Mesothelial cell of epicardium (in vitro differentiated cells): Measurements from ENCODE around the gene RYR3. TPM values are rescaled to one million over a fixed set of nuclear protein-coding genes. Genes with fewer than 3 reads are reported as not detected.

Experiments used
- DNase-seq, 2 experiments: peaks; one replicate each; pipeline ENCODE4 v3.0.0; 2021; ENCODE audit warnings: low spot score in 2 of 2; ENCODE audit not compliant: unreplicated experiment in 2 of 2
- H3K27ac Mint-ChIP-seq: 2 replicates; pipeline ENCODE4 v1.8.0; 2021; ENCODE audit warnings: mixed read lengths
- H3K27me3 Mint-ChIP-seq: 2 replicates; pipeline ENCODE4 v1.8.0; 2021; ENCODE audit warnings: low read depth, mixed read lengths
- H3K36me3 Mint-ChIP-seq: 2 replicates; pipeline ENCODE4 v1.8.0; 2021; ENCODE audit warnings: mixed read lengths
- H3K4me1 Mint-ChIP-seq: 2 replicates; pipeline ENCODE4 v1.8.0; 2021; ENCODE audit warnings: mixed read lengths
- H3K4me3 Mint-ChIP-seq: 2 replicates; pipeline ENCODE4 v1.8.0; 2021; ENCODE audit warnings: mild to moderate bottlenecking, moderate library complexity, mixed read lengths
- H3K9me3 Mint-ChIP-seq: 2 replicates; pipeline ENCODE4 v1.8.0; 2021; ENCODE audit warnings: mixed read lengths
- total RNA-seq: library from RNA; stranded (reverse); gene quantifications from 3 replicates; pipeline ENCODE4 v1.2.1, GENCODE V29; 2021
- TF ChIP-seq, protein P1 (sequence below): fragments of 200-600 bp; sonication (generic); IDR thresholded peaks from one replicate; pipeline ENCODE4 v1.5.0; 2021; ENCODE audit warnings: antibody characterized with exemption; ENCODE audit not compliant: unreplicated experiment

The RYR3 gene
- total RNA-seq, 1 donor from 2014 or later: 3.8 TPM

DNA sequence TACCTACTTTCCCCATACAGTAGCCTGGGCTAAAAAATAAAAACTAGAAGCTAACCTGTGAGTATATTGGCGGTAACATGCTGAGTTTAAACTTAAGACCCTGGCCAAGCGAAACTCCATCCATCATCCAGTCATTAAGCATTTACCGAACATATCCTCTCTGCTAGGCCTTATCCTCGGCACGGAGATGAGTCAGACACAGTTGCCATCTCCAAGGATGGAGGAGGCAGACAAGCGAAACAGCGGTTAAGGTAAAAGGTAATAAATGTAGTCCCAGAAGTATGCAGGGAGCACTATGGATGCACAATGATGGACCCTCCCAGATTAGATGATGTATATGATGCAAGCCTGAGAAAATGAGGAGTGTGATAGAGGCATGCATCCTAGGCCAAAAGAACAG is 143.6 kb downstream of the RYR3 start:
- Mint-ChIP-seq H3K36me3 (no peaks in the 10 kb centered on the region), H3K4me1 (peaks cover 54% of the 10 kb centered on the region), H3K9me3 (peaks cover 3% of the 10 kb centered on the region), H3K4me3 (no peak overlapping the region), H3K27ac (no peak overlapping the region), H3K27me3 (no peaks in the 10 kb centered on the region)
- TF ChIP-seq, protein P1, sequence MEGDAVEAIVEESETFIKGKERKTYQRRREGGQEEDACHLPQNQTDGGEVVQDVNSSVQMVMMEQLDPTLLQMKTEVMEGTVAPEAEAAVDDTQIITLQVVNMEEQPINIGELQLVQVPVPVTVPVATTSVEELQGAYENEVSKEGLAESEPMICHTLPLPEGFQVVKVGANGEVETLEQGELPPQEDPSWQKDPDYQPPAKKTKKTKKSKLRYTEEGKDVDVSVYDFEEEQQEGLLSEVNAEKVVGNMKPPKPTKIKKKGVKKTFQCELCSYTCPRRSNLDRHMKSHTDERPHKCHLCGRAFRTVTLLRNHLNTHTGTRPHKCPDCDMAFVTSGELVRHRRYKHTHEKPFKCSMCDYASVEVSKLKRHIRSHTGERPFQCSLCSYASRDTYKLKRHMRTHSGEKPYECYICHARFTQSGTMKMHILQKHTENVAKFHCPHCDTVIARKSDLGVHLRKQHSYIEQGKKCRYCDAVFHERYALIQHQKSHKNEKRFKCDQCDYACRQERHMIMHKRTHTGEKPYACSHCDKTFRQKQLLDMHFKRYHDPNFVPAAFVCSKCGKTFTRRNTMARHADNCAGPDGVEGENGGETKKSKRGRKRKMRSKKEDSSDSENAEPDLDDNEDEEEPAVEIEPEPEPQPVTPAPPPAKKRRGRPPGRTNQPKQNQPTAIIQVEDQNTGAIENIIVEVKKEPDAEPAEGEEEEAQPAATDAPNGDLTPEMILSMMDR: no peak
- no peak for DNase-seq

DNA sequence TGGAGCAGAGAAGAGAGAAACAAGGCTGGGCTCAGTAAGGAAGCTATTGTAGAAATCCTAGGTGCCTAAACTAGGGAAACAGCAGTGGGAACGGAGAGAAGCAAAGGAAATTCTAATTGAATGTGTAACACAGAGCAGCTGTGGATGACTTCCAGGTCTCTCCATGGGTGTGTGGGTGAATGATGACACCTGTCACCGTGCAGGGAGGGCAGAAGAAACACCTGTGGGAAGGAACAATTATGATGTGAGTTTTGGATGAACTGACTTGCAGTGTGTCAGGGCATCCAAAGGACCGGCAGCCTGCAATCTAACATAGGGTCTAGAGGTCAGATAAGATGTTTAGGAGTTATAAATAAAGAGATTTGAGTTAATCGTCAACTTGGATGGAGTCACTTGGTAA is 144.2 kb downstream of the RYR3 start:
- Mint-ChIP-seq H3K4me1 (peaks cover 54% of the 10 kb centered on the region), H3K36me3 (no peaks in the 10 kb centered on the region), H3K27ac (no peak overlapping the region), H3K27me3 (no peaks in the 10 kb centered on the region), H3K4me3 (no peak overlapping the region), H3K9me3 (peaks cover 3% of the 10 kb centered on the region)
- TF ChIP-seq, protein P1: no peak
- no peak for DNase-seq

DNA sequence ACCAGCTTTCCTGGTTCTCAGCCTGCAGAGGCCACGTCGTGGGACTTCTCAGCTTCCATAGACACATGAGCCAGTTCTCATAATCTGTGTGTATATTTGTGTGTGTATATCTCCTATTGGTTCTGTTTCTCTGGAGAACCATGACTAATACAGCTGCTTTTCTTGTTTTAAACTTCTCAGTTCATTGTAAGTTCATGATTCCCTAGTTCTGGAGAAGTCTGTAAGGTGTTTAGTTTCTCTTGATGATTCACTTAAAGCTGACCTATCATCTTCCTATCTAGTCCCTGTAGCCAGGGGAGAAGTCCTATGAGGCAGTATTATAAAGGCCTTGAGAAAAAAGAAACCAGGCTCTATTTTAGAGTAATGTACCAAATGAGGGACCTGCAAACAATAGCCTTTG is 147.7 kb downstream of the RYR3 start:
- TF ChIP-seq, protein P1: no peak
- no peak for DNase-seq
- Mint-ChIP-seq H3K4me3 (no peak overlapping the region), H3K4me1 (peaks cover 37% of the 10 kb centered on the region), H3K36me3 (no peaks in the 10 kb centered on the region), H3K9me3 (peaks cover 3% of the 10 kb centered on the region), H3K27ac (no peak overlapping the region), H3K27me3 (no peaks in the 10 kb centered on the region)

DNA sequence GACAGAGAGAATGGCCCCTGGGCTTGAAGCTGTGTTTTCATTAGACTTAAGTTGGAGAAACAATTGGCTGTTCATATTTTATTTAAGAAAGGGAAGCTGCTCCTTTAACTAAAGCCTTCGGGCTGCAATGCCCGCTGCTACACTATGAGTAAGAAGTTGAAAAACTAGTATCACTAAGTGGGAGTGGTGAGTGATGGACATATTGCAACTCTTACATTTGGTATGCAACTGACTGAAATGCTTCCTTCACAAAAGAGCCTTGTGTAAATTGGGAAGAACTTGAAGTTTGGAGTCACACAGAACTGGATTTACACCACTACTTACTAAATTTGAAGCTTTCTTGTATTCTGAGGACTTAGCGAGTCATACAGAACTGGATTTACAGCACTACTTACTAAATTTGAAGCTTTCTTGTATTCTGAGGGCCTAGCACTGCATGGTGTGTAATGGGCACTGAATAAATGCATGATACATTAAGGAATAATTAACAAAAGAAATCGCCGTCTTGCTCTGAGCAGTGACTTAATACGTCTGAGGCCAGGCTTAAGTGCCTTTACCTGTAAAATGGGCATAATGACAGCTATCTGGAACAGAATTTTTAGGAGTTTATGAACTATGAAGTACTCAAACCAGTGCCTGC is 149.5 kb downstream of the RYR3 start:
- Mint-ChIP-seq H3K36me3 (no peaks in the 10 kb centered on the region), H3K9me3 (peaks cover 3% of the 10 kb centered on the region), H3K4me3 (no peak overlapping the region), H3K4me1 (peaks cover 21% of the 10 kb centered on the region), H3K27ac (peak overlapping the region; percentile 51), H3K27me3 (no peaks in the 10 kb centered on the region)
- TF ChIP-seq, protein P1: no peak
- no peak for DNase-seq

DNA sequence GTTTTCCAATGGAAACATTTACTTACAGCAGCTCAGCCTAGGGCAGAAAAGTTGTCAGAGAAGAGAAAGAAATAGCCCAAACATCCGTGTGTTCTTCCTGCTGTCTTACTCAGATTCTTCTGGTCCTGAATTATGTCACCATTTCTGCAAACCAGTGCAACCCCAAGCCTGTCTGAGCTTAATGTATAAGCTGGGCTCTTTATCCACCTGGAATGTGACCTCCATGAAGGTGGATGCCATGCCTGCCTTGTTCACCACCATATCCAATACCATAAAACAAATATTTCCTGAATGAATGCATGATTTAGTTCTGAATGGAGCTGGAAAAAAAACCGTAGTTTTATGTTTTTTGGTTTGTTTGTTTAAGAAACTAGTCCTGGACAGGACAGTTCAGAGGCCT is 150.9 kb downstream of the RYR3 start:
- peaks cover 7% of the 10 kb centered on the region for H3K9me3 Mint-ChIP-seq
- TF ChIP-seq, protein P1: no peak
- peaks cover 8% of the 10 kb centered on the region for H3K27me3 Mint-ChIP-seq
- no peak for DNase-seq
- no peak overlapping the region for H3K4me3 Mint-ChIP-seq
- H3K27ac Mint-ChIP-seq: no peak overlapping the region
- no peaks in the 10 kb centered on the region for H3K36me3 Mint-ChIP-seq
- peaks cover 11% of the 10 kb centered on the region for H3K4me1 Mint-ChIP-seq
